ENCODE measurements around the gene FAM20A.
"Not testable (repeated sequence)": the region's sequence is repeated elsewhere in the genome, so short reads cannot be mapped to it uniquely, and the experiment has no call there.

DNA sequence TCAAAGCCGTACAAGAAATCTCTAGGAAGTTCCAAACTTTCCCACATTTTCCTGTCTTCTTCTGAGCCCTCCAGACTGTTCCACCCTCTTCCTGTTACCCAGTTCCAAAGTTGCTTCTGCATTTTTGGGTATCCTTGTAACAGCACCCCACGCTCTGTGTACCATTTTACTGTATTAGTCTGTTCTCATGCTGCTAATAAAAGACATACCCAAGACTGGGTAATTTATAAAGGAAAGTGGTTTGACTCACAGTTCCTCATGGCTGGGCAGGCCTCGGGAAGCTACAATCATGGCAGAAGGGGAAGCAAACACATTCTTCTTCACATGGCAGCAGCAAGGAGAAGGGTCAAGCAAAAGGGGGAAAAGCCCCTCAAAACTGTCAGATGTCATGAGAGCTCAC lies 82.1 kb downstream of the FAM20A start:
- TF ChIP-seq, protein P1, sequence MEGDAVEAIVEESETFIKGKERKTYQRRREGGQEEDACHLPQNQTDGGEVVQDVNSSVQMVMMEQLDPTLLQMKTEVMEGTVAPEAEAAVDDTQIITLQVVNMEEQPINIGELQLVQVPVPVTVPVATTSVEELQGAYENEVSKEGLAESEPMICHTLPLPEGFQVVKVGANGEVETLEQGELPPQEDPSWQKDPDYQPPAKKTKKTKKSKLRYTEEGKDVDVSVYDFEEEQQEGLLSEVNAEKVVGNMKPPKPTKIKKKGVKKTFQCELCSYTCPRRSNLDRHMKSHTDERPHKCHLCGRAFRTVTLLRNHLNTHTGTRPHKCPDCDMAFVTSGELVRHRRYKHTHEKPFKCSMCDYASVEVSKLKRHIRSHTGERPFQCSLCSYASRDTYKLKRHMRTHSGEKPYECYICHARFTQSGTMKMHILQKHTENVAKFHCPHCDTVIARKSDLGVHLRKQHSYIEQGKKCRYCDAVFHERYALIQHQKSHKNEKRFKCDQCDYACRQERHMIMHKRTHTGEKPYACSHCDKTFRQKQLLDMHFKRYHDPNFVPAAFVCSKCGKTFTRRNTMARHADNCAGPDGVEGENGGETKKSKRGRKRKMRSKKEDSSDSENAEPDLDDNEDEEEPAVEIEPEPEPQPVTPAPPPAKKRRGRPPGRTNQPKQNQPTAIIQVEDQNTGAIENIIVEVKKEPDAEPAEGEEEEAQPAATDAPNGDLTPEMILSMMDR (IDR thresholded peaks at IDR 0.05): not testable (repeated sequence)
- TF ChIP-seq POLR2AphosphoS5, POLR2A, EP300 (IDR thresholded peaks at IDR 0.05): not testable (repeated sequence)
